Activated CD8-positive, alpha-beta memory T cell treated with anti-CD3 and anti-CD28 coated beads, Interleukin-2, amount 10 ng/mL, durations not matched to agents 7 days and 5 days (primary cell): ENCODE results near the gene TSPAN12. TPM values are rescaled to one million over a fixed set of nuclear protein-coding genes. Genes with fewer than 3 reads are reported as not detected.
"Not testable (repeated sequence)": the region's sequence is repeated elsewhere in the genome, so short reads cannot be mapped to it uniquely, and the experiment has no call there.

ENCODE experiments used
- ATAC-seq: fragments of 150-1000 bp; cut with Tn5 transposase; one replicate; pipeline ENCODE4 v1.10.0; 2021; ENCODE audit warnings: moderate library complexity
- CTCF ChIA-PET: fragments of 350-600 bp; sonication (Branson Sonifier 250); formaldehyde crosslinking; loops from one replicate; lab custom pipeline; 2021; ENCODE audit warnings: antibody characterized with exemption; lab: Charles Lee
- DNase-seq: peaks from one replicate; pipeline ENCODE4 v3.0.0-alpha.2; 2020
- H3K27ac Mint-ChIP-seq: one replicate; pipeline ENCODE4 v1.8.0; 2021; ENCODE audit warnings: mild to moderate bottlenecking, mixed read lengths
- H3K27me3 Mint-ChIP-seq: one replicate; pipeline ENCODE4 v1.8.0; 2021; ENCODE audit warnings: mixed read lengths
- H3K36me3 Mint-ChIP-seq: one replicate; pipeline ENCODE4 v1.8.0; 2021; ENCODE audit warnings: mild to moderate bottlenecking, mixed read lengths
- H3K4me1 Mint-ChIP-seq: one replicate; pipeline ENCODE4 v1.8.0; 2021; ENCODE audit warnings: mixed read lengths
- H3K4me3 Mint-ChIP-seq: one replicate; pipeline ENCODE4 v1.8.0; 2021; ENCODE audit warnings: mild to moderate bottlenecking, moderate library complexity, mixed read lengths
- H3K9me3 Mint-ChIP-seq: one replicate; pipeline ENCODE4 v1.8.0; 2022; ENCODE audit warnings: low read depth, mixed read lengths
- total RNA-seq, 2 experiments: library from RNA; stranded (reverse); gene quantifications; one replicate each; pipeline ENCODE4 v1.2.3, GENCODE V29; 2021

The TSPAN12 gene
- not detected for total RNA-seq

- Mint-ChIP-seq H3K4me3 (peak within 1 kb of the TSS; percentile 63), H3K4me1 (peaks cover 11% of the 10 kb centered on the region), H3K27ac (no peak within 1 kb of the TSS), H3K9me3 (no peaks in the 10 kb centered on the region), H3K36me3 (no peaks in the 10 kb centered on the region), H3K27me3 (peaks cover 70% of the 10 kb centered on the region)
- ATAC-seq, result peak; percentile 97
- peak; percentile 56 for DNase-seq
- CTCF ChIA-PET, result interaction anchor here (0.8 kb wide), 1 partner anchor 70 kb away, joined by 3 read pairs; no protein-coding TSS in a partner anchor
Measured at GRCh38 chr7:120857588-120858573, at the start of gene TSPAN12. TSS of gene TSPAN12 (minus strand) at chr7:120858144. CDS start at chr7:120856763, 1,381 bp downstream.

- Mint-ChIP-seq H3K27me3 (peaks cover 3% of the 10 kb centered on the region), H3K4me1 (no peaks in the 10 kb centered on the region), H3K9me3 (peaks cover 3% of the 10 kb centered on the region), H3K36me3 (no peaks in the 10 kb centered on the region), H3K27ac (no peak overlapping the region), H3K4me3 (no peak overlapping the region)
- DNase-seq (no peak), ATAC-seq (no peak)
- CTCF ChIA-PET, result no interaction called here
Measured at GRCh38 chr7:120898715-120899499, 41.0 kb upstream of the TSPAN12 start.

DNA sequence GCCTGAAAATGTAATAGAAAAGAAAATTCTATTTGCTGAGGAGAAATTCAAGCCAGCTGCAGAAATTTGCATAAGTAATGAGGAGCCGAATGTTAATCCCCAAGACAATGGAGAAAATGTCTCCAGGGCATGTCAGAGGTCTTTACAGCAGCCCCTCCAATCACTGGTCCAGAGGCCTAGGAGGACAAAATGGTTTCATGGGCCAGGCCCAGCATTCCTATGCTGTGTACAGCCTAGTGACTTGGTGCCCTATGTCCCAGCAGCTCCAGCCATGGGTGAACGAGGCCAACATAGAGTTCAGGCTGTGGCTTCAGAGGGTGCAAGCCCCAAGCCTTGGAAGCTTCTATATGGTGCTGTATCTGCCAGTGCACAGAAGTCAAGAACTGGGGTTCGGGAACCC is 37.3 kb upstream of the TSPAN12 start:
- ATAC-seq, H3K4me1 Mint-ChIP-seq, DNase-seq, H3K4me3 Mint-ChIP-seq, CTCF ChIA-PET, H3K27ac Mint-ChIP-seq, H3K27me3 Mint-ChIP-seq, H3K9me3 Mint-ChIP-seq, H3K36me3 Mint-ChIP-seq: not testable (repeated sequence)

GRCh38 chr7:120885602-120886001 is 27.7 kb upstream of the TSPAN12 start:
- H3K4me1 Mint-ChIP-seq, DNase-seq, H3K9me3 Mint-ChIP-seq, CTCF ChIA-PET, H3K36me3 Mint-ChIP-seq, H3K27ac Mint-ChIP-seq, H3K4me3 Mint-ChIP-seq, H3K27me3 Mint-ChIP-seq, ATAC-seq: not testable (repeated sequence)

DNA sequence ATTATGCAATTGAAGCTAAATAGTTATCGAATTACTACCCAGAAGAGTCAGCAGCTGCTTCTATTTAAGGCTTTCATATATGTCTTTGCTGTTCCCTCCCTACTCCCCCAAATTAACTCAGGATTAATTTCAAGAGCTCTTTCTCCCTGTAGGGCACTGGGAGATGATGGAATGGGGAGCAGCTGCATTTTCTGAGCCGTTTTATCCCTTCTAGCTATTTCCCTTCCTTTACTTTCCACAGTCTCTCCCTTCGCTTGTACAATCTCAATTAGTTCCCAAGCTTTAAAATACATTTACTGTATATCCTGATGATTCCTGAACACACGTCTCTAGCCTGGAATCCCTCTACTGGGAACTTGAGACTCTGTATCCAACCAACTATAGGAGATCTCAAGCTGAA is 19.8 kb upstream of the TSPAN12 start:
- CTCF ChIA-PET, result no interaction called here
- Mint-ChIP-seq H3K9me3 (no peaks in the 10 kb centered on the region), H3K4me3 (no peak overlapping the region), H3K4me1 (no peaks in the 10 kb centered on the region), H3K36me3 (no peaks in the 10 kb centered on the region), H3K27me3 (peaks cover 31% of the 10 kb centered on the region), H3K27ac (no peak overlapping the region)
- DNase-seq (no peak), ATAC-seq (no peak)

GRCh38 chr7:120876922-120877321 is 19.0 kb upstream of the TSPAN12 start:
- Mint-ChIP-seq H3K4me3 (no peak overlapping the region), H3K36me3 (no peaks in the 10 kb centered on the region), H3K27ac (no peak overlapping the region), H3K9me3 (no peaks in the 10 kb centered on the region), H3K27me3 (peaks cover 31% of the 10 kb centered on the region), H3K4me1 (no peaks in the 10 kb centered on the region)
- ATAC-seq, result no peak
- DNase-seq, result no peak
- CTCF ChIA-PET, result no interaction called here

- Mint-ChIP-seq H3K27me3 (peaks cover 41% of the 10 kb centered on the region), H3K9me3 (no peaks in the 10 kb centered on the region), H3K4me3 (no peak overlapping the region), H3K4me1 (peaks cover 1% of the 10 kb centered on the region), H3K27ac (no peak overlapping the region), H3K36me3 (no peaks in the 10 kb centered on the region)
- CTCF ChIA-PET, result no interaction called here
- ATAC-seq (no peak), DNase-seq (no peak)
Measured at GRCh38 chr7:120874722-120875121, 16.8 kb upstream of the TSPAN12 start.

GRCh38 chr7:120874016-120874415 is 16.1 kb upstream of the TSPAN12 start:
- H3K4me1 Mint-ChIP-seq, result peaks cover 2% of the 10 kb centered on the region
- no peak overlapping the region for H3K27ac Mint-ChIP-seq
- no peak overlapping the region for H3K4me3 Mint-ChIP-seq
- CTCF ChIA-PET, result no interaction called here
- no peak for DNase-seq
- no peaks in the 10 kb centered on the region for H3K9me3 Mint-ChIP-seq
- H3K27me3 Mint-ChIP-seq, result peaks cover 41% of the 10 kb centered on the region
- no peak for ATAC-seq
- no peaks in the 10 kb centered on the region for H3K36me3 Mint-ChIP-seq

DNA sequence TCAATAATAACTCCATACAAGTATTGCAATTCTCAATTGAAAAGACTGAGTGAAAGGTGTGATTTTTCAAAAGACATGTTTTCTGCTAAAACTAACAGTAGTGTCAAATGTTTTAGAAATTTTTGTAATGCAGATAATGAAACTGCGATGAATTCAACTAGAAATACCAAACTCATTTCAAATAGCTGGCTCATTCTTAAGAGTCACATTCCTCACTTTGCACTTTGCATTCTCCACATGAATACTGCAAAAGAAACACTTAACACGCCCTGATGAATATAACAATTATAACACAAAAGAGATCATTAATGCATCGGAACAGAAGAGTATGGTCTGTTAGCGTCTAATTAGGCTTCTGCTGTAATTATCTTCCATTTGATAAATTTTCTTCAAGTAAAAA is 15.5 kb upstream of the TSPAN12 start:
- DNase-seq (no peak), ATAC-seq (no peak)
- no peak overlapping the region for H3K27ac Mint-ChIP-seq
- no peaks in the 10 kb centered on the region for H3K36me3 Mint-ChIP-seq
- peaks cover 2% of the 10 kb centered on the region for H3K4me1 Mint-ChIP-seq
- CTCF ChIA-PET, result no interaction called here
- H3K27me3 Mint-ChIP-seq, result peaks cover 41% of the 10 kb centered on the region
- no peaks in the 10 kb centered on the region for H3K9me3 Mint-ChIP-seq
- H3K4me3 Mint-ChIP-seq, result no peak overlapping the region

DNA sequence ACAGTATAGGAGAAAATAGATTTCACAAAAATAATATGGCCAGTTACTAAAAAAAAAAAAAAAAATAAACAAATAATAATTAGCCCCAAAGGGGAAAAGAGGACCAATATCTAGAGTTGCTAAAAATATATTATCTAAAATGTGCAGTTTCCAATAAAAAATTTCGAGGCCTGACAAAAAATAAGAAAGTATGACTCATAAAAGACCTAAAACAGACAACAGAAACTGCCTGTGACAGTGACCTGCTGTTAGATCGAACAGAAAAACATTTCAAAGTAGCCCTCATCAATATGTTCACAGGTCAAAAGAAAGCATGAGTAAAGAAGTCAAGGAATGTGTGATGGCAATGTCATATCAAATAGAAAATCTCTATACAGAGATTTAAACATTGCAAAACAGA is 11.8 kb upstream of the TSPAN12 start:
- Mint-ChIP-seq H3K36me3 (no peaks in the 10 kb centered on the region), H3K4me3 (no peak overlapping the region), H3K27ac (no peak overlapping the region), H3K27me3 (peaks cover 36% of the 10 kb centered on the region), H3K9me3 (no peaks in the 10 kb centered on the region), H3K4me1 (peaks cover 2% of the 10 kb centered on the region)
- DNase-seq (no peak), ATAC-seq (no peak)
- CTCF ChIA-PET, result interaction anchor here (0.7 kb wide), 1 partner anchor 36 kb away, joined by 3 read pairs; no protein-coding TSS in a partner anchor

- Mint-ChIP-seq H3K9me3 (no peaks in the 10 kb centered on the region), H3K36me3 (no peaks in the 10 kb centered on the region), H3K27me3 (peaks cover 37% of the 10 kb centered on the region), H3K27ac (no peak overlapping the region), H3K4me3 (no peak overlapping the region), H3K4me1 (peaks cover 2% of the 10 kb centered on the region)
- ATAC-seq, result no peak
- CTCF ChIA-PET, result no interaction called here
- no peak for DNase-seq
Measured at GRCh38 chr7:120867932-120868331, 10.0 kb upstream of the TSPAN12 start.

DNA sequence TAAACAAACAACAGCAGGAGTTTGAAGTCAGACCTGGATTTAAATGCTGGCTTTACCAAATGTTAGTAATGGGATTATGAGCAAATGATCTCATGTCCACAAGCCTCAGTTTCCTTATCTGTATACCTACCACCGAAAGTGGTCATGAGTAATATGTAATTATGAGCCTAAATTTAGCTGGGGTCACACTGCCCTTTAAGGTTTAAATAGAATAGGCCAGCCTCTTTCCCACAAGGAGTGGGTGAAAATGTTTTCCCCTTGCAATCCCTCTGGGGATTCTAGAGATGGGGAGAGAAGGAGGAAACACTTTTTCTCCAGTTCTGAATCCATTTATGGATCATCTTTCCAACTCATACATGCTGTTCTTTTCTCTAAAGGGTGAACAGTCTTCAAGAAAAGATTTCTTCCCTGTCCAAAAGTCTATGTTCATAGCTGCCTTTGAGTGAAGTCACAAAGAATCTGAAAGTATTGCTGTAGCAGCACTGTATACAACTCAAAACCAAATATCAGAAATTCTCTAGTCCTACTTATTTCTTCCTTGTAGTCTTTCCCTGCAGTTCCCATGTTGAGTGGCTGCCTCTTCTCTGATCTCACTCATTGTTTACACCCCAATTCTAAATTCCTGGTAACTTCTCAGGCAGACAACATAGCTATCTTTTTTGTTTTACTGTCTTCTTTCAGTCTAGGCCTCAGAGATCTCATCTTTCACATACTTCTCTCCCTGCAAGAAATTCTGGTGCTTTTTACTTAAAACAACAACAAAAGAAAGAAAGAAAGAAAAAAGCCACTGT is 7.4 kb upstream of the TSPAN12 start:
- Mint-ChIP-seq H3K4me1 (peaks cover 2% of the 10 kb centered on the region), H3K27ac (no peak overlapping the region), H3K4me3 (no peak overlapping the region), H3K9me3 (no peaks in the 10 kb centered on the region), H3K27me3 (peaks cover 48% of the 10 kb centered on the region), H3K36me3 (no peaks in the 10 kb centered on the region)
- no peak for ATAC-seq
- no peak for DNase-seq
- CTCF ChIA-PET, result no interaction called here
